ENCODE data around the gene TMTC3. TPM values are rescaled to one million over a fixed set of nuclear protein-coding genes. Genes with fewer than 3 reads are reported as not detected.

TMTC3 gene
- total and polyA plus RNA-seq, 2 of the 4 experiments (the other 2 are of a cell fraction), result 3.7 to 44.3 TPM

DNA sequence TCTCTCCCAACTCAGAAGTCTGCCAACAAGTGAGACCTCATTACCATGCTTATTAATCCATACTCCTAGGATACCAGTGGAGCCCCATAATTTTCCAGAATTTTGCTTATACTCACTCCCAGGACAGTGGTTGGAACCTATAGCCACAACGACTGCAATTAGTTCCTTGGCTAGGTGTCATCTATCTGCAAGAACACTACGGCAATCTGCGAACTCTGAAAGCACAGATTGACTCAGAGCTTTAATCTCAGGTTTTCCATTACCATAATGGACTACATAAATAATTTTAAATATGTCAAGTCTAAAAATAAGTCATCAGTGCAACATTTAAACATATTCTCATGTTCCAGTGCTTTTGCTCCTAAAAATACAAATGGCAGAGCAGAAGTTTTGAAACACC is 33.4 kb downstream of the TMTC3 start:
- DNase-seq (no peak), ATAC-seq (ENCODE audit: low read depth) (no peak)
- Histone ChIP-seq H3K4me2 (ENCODE audit: low read depth, low read length) (no peak overlapping the region), H4K5ac (ENCODE audit: low read depth, low read length) (no peak overlapping the region), H4K91ac (ENCODE audit: insufficient read depth, low read depth, low read length) (no peak overlapping the region), H3K18ac (ENCODE audit: low read depth, low read length) (no peak overlapping the region), H2AK9ac (replicated peaks; ENCODE audit: low read depth, low read length, poor library complexity) (no peak overlapping the region), H3K9ac (ENCODE audit: low read depth, low read length) (no peak overlapping the region), H3K79me1 (ENCODE audit: low read depth in 1 of 2, low read length in 2 of 2) (no peaks in the 10 kb centered on the region; a peak in 1 of 4 replicates), H3K9me3 (ENCODE audit: control insufficient read depth, insufficient read depth, low read length) (no peaks in the 10 kb centered on the region), H2AFZ (replicated peaks; ENCODE audit: low read length, poor library complexity) (no peak overlapping the region), H3K14ac (replicated peaks; ENCODE audit: low read depth, low read length) (no peak overlapping the region), H2BK120ac (ENCODE audit: low read depth, low read length) (no peak overlapping the region), H2BK15ac (ENCODE audit: low read depth, low read length) (no peak overlapping the region), H3K4me1 (ENCODE audit: control insufficient read depth, insufficient read depth, low read length) (no peaks in the 10 kb centered on the region), H3K56ac (ENCODE audit: extremely low read depth, insufficient read depth, low read length) (no peak overlapping the region), H3K4me3 (ENCODE audit: insufficient read depth, low read depth, low read length) (no peak overlapping the region), H3K9me1 (ENCODE audit: insufficient read depth, low read length) (no peaks in the 10 kb centered on the region), H4K20me1 (ENCODE audit: insufficient read depth, low read length) (no peaks in the 10 kb centered on the region), H2BK5ac (ENCODE audit: low read depth, low read length, poor library complexity, severe bottlenecking) (no peak overlapping the region), H3K27ac (ENCODE audit: insufficient read depth, low read length) (no peak overlapping the region), H2AK5ac (ENCODE audit: low read depth, low read length) (no peak overlapping the region), H3K4ac (ENCODE audit: low read depth, low read length) (no peak overlapping the region), H3K36me3 (ENCODE audit: control insufficient read depth, insufficient read depth, low read length) (peaks cover 9% of the 10 kb centered on the region), H3K23ac (ENCODE audit: low read depth, low read length) (no peak overlapping the region; the same call in 1 of the 2 replicates), H4K8ac (ENCODE audit: low read depth in 2 of 2, low read length in 2 of 2) (no peak overlapping the region), H2BK20ac (ENCODE audit: low read depth, low read length) (no peak overlapping the region), H3K27me3 (ENCODE audit: control insufficient read depth, insufficient read depth, low read length) (no peaks in the 10 kb centered on the region)
- dilution Hi-C loops (cut with HindIII; ENCODE audit: low sequenced_read_pairs, unreplicated experiment), result no loop called here
- intact Hi-C loops (cut with micrococcal nuclease), result no loop called here
- BruUV-seq (replicated peaks), result no TSS peak
- POLR2A ChIA-PET (ENCODE audit: unreplicated experiment), result no interaction called here
- CTCF ChIA-PET, result no interaction called here
- no CpG with 5 or more reads among the region's 3 CpGs for WGBS, 2 experiments (ENCODE audit: extremely low coverage in 2 of 2, insufficient read length in 1 of 2)
- in situ Hi-C loops (cut with MboI; ENCODE audit: low sequenced_read_pairs), result no loop called here
- TF ChIP-seq, protein P1, sequence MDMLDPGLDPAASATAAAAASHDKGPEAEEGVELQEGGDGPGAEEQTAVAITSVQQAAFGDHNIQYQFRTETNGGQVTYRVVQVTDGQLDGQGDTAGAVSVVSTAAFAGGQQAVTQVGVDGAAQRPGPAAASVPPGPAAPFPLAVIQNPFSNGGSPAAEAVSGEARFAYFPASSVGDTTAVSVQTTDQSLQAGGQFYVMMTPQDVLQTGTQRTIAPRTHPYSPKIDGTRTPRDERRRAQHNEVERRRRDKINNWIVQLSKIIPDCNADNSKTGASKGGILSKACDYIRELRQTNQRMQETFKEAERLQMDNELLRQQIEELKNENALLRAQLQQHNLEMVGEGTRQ (IDR thresholded peaks at IDR 0.05; ENCODE audit: low read depth, low read length), result no peak

Measured in IMR-90 (cell line).